ENCODE data around the gene MED29. TPM values are rescaled to one million over a fixed set of nuclear protein-coding genes. Genes with fewer than 3 reads are reported as not detected.
"Not testable (repeated sequence)": the region's sequence is repeated elsewhere in the genome, so short reads cannot be mapped to it uniquely, and the experiment has no call there.

MED29 gene
- total RNA-seq, 4 donors from 2014 or later, result 32.9 to 52.5 (median 37.6) TPM

- no peak for TF ChIP-seq CTCF (IDR thresholded peaks at IDR 0.05)
- TF ChIP-seq POLR2A (IDR thresholded peaks at IDR 0.05), result no peak
- no peak for TF ChIP-seq EP300 (IDR thresholded peaks at IDR 0.05)
Observed at GRCh38 chr19:39377373-39378362, 13.5 kb upstream of the MED29 start.

GRCh38 chr19:39379366-39379765 is 11.8 kb upstream of the MED29 start:
- Histone ChIP-seq H3K36me3 (peaks cover 7 to 93% (median 59%) of the 10 kb centered on the region in 3 donors), H3K27ac (peak overlapping the region in 1 of 4 donors; percentile 8)
- WGBS, 2 donors, result 86 to 97% methylated on average over 4 of the region's 4 CpGs
- not testable (repeated sequence) for H3K4me1 ChIP-seq; DNase-seq (ENCODE audit: low spot score in 2 of 2); H3K9me3 ChIP-seq; H3K4me3 ChIP-seq; H3K27me3 ChIP-seq

More at GRCh38 chr19:39377373-39378362, 13.5 kb upstream of the MED29 start:
- 77 to 87% methylated on average over 17 to 18 of the region's 18 CpGs for WGBS, 2 donors
- DNase-seq (ENCODE audit: low spot score in 2 of 2), result no peak
- Histone ChIP-seq H3K27ac (peak overlapping the region in 1 of 4 donors; percentile 2), H3K36me3 (peaks cover 7 to 76% (median 43%) of the 10 kb centered on the region in 3 donors), H3K4me1 (peaks cover 4 to 26% (median 17%) of the 10 kb centered on the region in 4 donors), H3K9me3 (no peaks in the 10 kb centered on the region), H3K4me3 (no peak overlapping the region), H3K27me3 (no peaks in the 10 kb centered on the region)

- Histone ChIP-seq H3K4me1 (peaks cover 0 to 4% (median 0%) of the 10 kb centered on the region in 4 donors), H3K9me3 (no peaks in the 10 kb centered on the region), H3K4me3 (no peak overlapping the region), H3K27ac (peak overlapping the region in 2 of 4 donors; percentile 36 to 55), H3K36me3 (peaks cover 7 to 98% (median 62%) of the 10 kb centered on the region in 3 donors), H3K27me3 (no peaks in the 10 kb centered on the region)
- 79 to 89% methylated on average over 14 of the region's 14 CpGs for WGBS, 2 donors
- DNase-seq (ENCODE audit: low spot score in 2 of 2), result no peak
- TF ChIP-seq CTCF (IDR thresholded peaks at IDR 0.05), result no peak
- TF ChIP-seq EP300 (IDR thresholded peaks at IDR 0.05), result no peak
- TF ChIP-seq POLR2A (IDR thresholded peaks at IDR 0.05), result no peak
Observed at GRCh38 chr19:39379865-39380396, 11.2 kb upstream of the MED29 start.

GRCh38 chr19:39380521-39381502 is 10.4 kb upstream of the MED29 start:
- no peak overlapping the region for H3K4me3 ChIP-seq
- no peaks in the 10 kb centered on the region for H3K27me3 ChIP-seq
- peaks cover 0 to 4% (median 0%) of the 10 kb centered on the region in 4 donors for H3K4me1 ChIP-seq
- H3K36me3 ChIP-seq, result peaks cover 7 to 100% (median 64%) of the 10 kb centered on the region in 3 donors
- 90 to 92% methylated on average over 16 of the region's 17 CpGs for WGBS, 2 donors
- H3K9me3 ChIP-seq, result no peaks in the 10 kb centered on the region
- H3K27ac ChIP-seq, result peak overlapping the region in 2 of 4 donors; percentile 36 to 55
- no peak for DNase-seq (ENCODE audit: low spot score in 2 of 2)
- TF ChIP-seq CTCF (IDR thresholded peaks at IDR 0.05), result no peak
- no peak for TF ChIP-seq EP300 (IDR thresholded peaks at IDR 0.05)
- no peak for TF ChIP-seq POLR2A (IDR thresholded peaks at IDR 0.05)

Data from tibial nerve (tissue), 4 donors.